ENCODE measurements around the gene OASL.

GRCh38 chr12:120994589-120995337 lies 44.3 kb downstream of the OASL start:
- TF ChIP-seq POLR2AphosphoS5 (IDR thresholded peaks at IDR 0.05; ENCODE audit: low read depth, low read length) (no peak), TAF1 (IDR thresholded peaks at IDR 0.05; ENCODE audit: borderline replicate concordance, insufficient read depth, low read length) (no peak), SIN3A (IDR thresholded peaks at IDR 0.05; ENCODE audit: borderline replicate concordance, insufficient read depth, low read length) (no peak)

Data from PFSK-1 (cell line).